ENCODE measurements around the gene ANAPC4. TPM values are rescaled to one million over a fixed set of nuclear protein-coding genes. Genes with fewer than 3 reads are reported as not detected.
"Not testable (repeated sequence)": the region's sequence is repeated elsewhere in the genome, so short reads cannot be mapped to it uniquely, and the experiment has no call there.

The ANAPC4 gene
- total RNA-seq, 1 donor from 2014 or later, result 25.9 TPM

DNA sequence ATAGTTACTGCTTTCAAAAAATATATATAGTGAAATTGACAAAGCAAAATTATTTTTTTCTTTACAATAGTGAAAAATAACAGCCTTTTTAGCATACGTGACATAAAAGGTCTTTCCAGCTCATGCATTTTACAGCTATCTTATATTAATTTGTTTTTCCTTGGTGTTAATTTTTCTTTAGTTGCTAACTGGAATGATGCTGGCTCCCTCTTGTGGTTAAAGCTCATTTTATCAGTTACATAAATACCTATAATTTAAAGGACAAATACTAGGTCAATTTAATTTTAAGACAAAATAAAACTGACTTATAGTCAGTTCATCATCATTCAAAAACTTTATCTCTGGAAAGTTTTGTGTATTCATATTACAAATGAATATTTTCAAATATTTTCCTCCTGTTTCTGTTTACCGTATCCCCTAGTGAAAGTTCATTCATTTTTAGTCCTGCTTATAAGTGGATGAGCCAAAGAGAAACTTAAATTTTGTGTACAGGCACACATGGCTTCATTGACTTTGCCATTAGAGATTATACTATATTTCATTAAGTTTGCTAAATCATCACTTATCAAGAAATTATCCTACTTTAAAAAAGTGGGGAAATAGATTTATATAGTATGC, 9.9 kb upstream of the ANAPC4 start:
- no peak overlapping the region for H3K27ac Mint-ChIP-seq (ENCODE audit: unreplicated experiment)
- TF ChIP-seq, protein P1, sequence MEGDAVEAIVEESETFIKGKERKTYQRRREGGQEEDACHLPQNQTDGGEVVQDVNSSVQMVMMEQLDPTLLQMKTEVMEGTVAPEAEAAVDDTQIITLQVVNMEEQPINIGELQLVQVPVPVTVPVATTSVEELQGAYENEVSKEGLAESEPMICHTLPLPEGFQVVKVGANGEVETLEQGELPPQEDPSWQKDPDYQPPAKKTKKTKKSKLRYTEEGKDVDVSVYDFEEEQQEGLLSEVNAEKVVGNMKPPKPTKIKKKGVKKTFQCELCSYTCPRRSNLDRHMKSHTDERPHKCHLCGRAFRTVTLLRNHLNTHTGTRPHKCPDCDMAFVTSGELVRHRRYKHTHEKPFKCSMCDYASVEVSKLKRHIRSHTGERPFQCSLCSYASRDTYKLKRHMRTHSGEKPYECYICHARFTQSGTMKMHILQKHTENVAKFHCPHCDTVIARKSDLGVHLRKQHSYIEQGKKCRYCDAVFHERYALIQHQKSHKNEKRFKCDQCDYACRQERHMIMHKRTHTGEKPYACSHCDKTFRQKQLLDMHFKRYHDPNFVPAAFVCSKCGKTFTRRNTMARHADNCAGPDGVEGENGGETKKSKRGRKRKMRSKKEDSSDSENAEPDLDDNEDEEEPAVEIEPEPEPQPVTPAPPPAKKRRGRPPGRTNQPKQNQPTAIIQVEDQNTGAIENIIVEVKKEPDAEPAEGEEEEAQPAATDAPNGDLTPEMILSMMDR (IDR thresholded peaks at IDR 0.05), result peak; percentile 70
- no peaks in the 10 kb centered on the region for H3K27me3 Mint-ChIP-seq (ENCODE audit: unreplicated experiment)
- H3K4me3 Mint-ChIP-seq (ENCODE audit: unreplicated experiment), result no peak overlapping the region
- DNase-seq (ENCODE audit: extremely low spot score, unreplicated experiment), result no peak
- H3K4me1 Mint-ChIP-seq (ENCODE audit: unreplicated experiment), result no peaks in the 10 kb centered on the region
- peaks cover 6% of the 10 kb centered on the region for H3K36me3 Mint-ChIP-seq (ENCODE audit: unreplicated experiment)
- H3K9me3 Mint-ChIP-seq (ENCODE audit: unreplicated experiment), result no peaks in the 10 kb centered on the region

DNA sequence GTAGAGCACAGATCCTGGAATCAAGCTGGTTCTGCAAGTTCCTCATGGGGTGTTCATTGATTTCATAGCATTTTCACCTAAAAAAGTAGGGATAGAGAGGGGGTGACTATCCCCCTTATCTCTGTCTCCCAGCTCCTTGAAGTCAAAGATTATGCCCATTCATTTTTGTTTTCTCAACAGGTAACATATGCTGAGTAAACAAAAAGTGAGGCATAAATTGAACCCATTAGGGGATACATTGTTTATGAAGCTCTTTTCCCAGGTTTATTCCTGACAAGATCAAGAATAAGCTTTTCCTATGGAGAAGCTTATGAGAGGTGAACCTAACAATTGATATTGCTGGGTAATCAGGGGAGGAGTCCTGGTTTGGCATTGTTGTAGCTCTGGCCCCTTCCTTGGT, 9.2 kb upstream of the ANAPC4 start:
- TF ChIP-seq, protein P1 (IDR thresholded peaks at IDR 0.05), result no peak
- Mint-ChIP-seq H3K36me3 (ENCODE audit: unreplicated experiment) (peaks cover 6% of the 10 kb centered on the region), H3K27me3 (ENCODE audit: unreplicated experiment) (no peaks in the 10 kb centered on the region), H3K4me1 (ENCODE audit: unreplicated experiment) (no peaks in the 10 kb centered on the region), H3K4me3 (ENCODE audit: unreplicated experiment) (no peak overlapping the region), H3K27ac (ENCODE audit: unreplicated experiment) (no peak overlapping the region), H3K9me3 (ENCODE audit: unreplicated experiment) (no peaks in the 10 kb centered on the region)
- DNase-seq (ENCODE audit: extremely low spot score, unreplicated experiment), result no peak

DNA sequence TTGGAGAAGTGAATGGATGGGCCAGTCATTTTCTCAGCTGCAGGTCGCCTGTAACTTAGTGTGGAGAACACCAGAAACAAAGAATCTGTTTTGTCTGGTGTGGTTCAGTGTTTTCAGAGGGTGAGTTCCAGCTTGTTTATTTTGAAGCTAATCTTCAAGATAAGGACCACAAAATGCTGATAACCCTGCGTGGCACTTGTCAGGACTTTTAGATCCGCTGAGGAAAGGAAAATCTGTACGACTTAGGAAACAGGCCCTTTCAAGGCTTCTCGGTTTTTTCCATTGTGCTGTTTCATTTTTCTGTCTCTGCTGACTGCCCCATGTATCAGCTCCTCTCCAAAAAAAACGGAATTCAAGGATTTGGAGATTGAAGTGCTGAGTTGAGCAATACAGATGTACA, 8.7 kb upstream of the ANAPC4 start:
- Mint-ChIP-seq H3K27ac (ENCODE audit: unreplicated experiment) (no peak overlapping the region), H3K4me3 (ENCODE audit: unreplicated experiment) (no peak overlapping the region), H3K9me3 (ENCODE audit: unreplicated experiment) (no peaks in the 10 kb centered on the region), H3K27me3 (ENCODE audit: unreplicated experiment) (no peaks in the 10 kb centered on the region), H3K36me3 (ENCODE audit: unreplicated experiment) (peaks cover 6% of the 10 kb centered on the region), H3K4me1 (ENCODE audit: unreplicated experiment) (no peaks in the 10 kb centered on the region)
- no peak for DNase-seq (ENCODE audit: extremely low spot score, unreplicated experiment)
- TF ChIP-seq, protein P1 (IDR thresholded peaks at IDR 0.05), result no peak

DNA sequence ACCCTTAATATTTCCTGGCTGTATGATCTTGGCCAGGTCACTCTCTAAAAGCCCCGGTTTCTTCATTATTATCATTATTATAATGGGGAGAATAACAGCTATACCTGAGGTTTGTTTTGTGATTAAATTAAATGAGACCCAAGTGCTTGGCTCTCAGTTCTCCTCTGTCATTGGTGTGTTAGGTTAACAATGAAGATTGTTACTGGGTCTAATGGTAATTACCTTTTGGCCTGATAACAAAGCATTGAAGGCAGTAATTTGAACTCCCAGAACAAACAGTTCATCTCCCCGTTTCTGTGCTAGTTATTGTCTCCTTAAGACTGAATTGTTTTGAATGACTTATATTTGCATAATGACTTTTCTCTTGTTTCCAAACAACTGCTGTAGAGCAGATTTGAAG, 6.8 kb upstream of the ANAPC4 start:
- H3K36me3 Mint-ChIP-seq (ENCODE audit: unreplicated experiment), result peaks cover under 1% of the 10 kb centered on the region
- TF ChIP-seq, protein P1 (IDR thresholded peaks at IDR 0.05), result no peak
- H3K27ac Mint-ChIP-seq (ENCODE audit: unreplicated experiment), result no peak overlapping the region

DNA sequence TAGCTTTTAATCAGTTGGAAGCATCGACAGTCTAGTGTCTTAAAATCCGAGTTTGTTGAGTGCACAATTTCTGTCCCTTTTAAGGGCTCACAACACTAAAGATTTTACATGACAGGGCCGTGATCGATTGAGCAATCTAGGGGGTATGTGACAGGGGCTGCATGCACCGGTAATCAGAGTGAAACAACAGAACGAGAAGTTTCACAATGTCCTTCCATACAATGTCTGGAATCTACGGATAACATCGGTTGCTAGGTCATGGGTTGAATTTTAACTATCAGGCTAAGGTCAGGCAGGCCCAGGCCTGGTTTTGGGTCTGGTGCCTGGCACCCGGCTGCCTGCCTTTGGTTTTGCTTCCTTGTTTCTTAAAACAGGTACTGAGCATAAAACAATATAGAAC, 4.5 kb upstream of the ANAPC4 start:
- not testable (repeated sequence) for H3K27ac Mint-ChIP-seq (ENCODE audit: unreplicated experiment); H3K4me3 Mint-ChIP-seq (ENCODE audit: unreplicated experiment); H3K27me3 Mint-ChIP-seq (ENCODE audit: unreplicated experiment); H3K36me3 Mint-ChIP-seq (ENCODE audit: unreplicated experiment); H3K4me1 Mint-ChIP-seq (ENCODE audit: unreplicated experiment); H3K9me3 Mint-ChIP-seq (ENCODE audit: unreplicated experiment); DNase-seq (ENCODE audit: extremely low spot score, unreplicated experiment)

More for the DNA sequence above, 6.8 kb upstream of the ANAPC4 start:
- Mint-ChIP-seq H3K9me3 (ENCODE audit: unreplicated experiment) (no peaks in the 10 kb centered on the region), H3K27me3 (ENCODE audit: unreplicated experiment) (no peaks in the 10 kb centered on the region), H3K4me1 (ENCODE audit: unreplicated experiment) (peaks cover 3% of the 10 kb centered on the region), H3K4me3 (ENCODE audit: unreplicated experiment) (no peak overlapping the region)
- DNase-seq (ENCODE audit: extremely low spot score, unreplicated experiment), result no peak
